Stimulated activated effector memory CD8-positive, alpha-beta T cell treated with anti-CD3 and anti-CD28 coated beads, Interleukin-12 subunit alpha, Interleukin-12 subunit beta, amount 100 ng/mL, for 72 hours (primary cell): Measurements from ENCODE around the gene LGI2.
"Not testable (repeated sequence)": the region's sequence is repeated elsewhere in the genome, so short reads cannot be mapped to it uniquely, and the experiment has no call there.

ENCODE experiments used
- ATAC-seq: fragments of 150-1000 bp; cut with Tn5 transposase; 2 replicates; pipeline ENCODE4 v1.10.0; 2021
- DNase-seq, 2 donors: peaks; one replicate each; pipeline ENCODE4 v3.0.0; 2021 to 2022; ENCODE audit warnings: low spot score in 2 of 2
- H3K27ac Mint-ChIP-seq: one replicate; pipeline ENCODE4 v1.8.0; 2022; ENCODE audit warnings: mild to moderate bottlenecking, mixed read lengths
- H3K36me3 Mint-ChIP-seq: one replicate; pipeline ENCODE4 v1.8.0; 2022; ENCODE audit warnings: mild to moderate bottlenecking, mixed read lengths
- H3K4me1 Mint-ChIP-seq: one replicate; pipeline ENCODE4 v1.8.0; 2022; ENCODE audit warnings: mixed read lengths
- H3K4me3 Mint-ChIP-seq: one replicate; pipeline ENCODE4 v1.8.0; 2022; ENCODE audit warnings: mild to moderate bottlenecking, mixed read lengths
- H3K9me3 Mint-ChIP-seq: one replicate; pipeline ENCODE4 v1.8.0; 2022; ENCODE audit warnings: mixed read lengths

LGI2 gene

DNA sequence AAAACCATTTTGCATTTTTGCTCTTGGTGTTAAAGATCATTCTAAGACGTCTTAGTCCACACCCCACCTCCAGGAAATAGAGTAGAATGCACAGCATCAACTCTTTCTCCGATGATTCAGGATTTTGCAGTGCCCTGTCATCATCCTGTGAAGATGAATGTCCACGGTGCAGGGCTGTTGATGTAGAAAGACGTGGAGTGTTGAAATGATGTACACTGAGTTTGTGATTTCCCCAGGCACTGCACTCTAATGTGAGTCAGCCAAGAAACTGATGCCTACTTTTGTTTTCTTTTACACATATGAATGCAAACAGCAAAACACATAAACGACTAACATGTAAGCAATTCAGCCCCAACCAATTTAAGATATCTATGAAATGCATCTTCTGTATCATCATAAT is 10.5 kb downstream of the LGI2 start:
- H3K4me3 Mint-ChIP-seq = no peak overlapping the region
- H3K4me1 Mint-ChIP-seq = no peaks in the 10 kb centered on the region
- H3K36me3 Mint-ChIP-seq = no peaks in the 10 kb centered on the region
- DNase-seq = no peak
- ATAC-seq = no peak
- no peak overlapping the region for H3K27ac Mint-ChIP-seq
- H3K9me3 Mint-ChIP-seq = no peaks in the 10 kb centered on the region

DNA sequence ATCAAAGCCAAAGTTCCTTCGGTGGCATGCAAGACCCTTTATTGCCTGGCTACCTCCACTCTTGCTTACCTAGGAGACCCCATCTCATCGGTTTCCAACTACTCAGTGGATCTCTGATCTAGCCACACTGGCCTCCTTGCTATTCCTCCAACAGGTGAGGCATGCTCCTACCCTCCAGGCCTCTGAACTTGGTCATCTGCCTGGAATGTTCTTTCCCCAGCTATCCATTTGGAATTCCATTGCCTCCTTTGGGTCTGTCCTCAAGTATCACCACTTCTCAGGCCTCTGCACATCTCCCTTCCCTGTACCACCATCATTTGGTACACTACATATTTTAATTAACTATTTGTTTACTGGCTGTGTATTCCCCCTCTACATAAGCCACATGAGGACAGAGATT is 11.2 kb downstream of the LGI2 start:
- Mint-ChIP-seq H3K9me3 (no peaks in the 10 kb centered on the region), H3K27ac (no peak overlapping the region), H3K36me3 (no peaks in the 10 kb centered on the region), H3K4me1 (no peaks in the 10 kb centered on the region), H3K4me3 (no peak overlapping the region)
- ATAC-seq (no peak), DNase-seq (no peak)

DNA sequence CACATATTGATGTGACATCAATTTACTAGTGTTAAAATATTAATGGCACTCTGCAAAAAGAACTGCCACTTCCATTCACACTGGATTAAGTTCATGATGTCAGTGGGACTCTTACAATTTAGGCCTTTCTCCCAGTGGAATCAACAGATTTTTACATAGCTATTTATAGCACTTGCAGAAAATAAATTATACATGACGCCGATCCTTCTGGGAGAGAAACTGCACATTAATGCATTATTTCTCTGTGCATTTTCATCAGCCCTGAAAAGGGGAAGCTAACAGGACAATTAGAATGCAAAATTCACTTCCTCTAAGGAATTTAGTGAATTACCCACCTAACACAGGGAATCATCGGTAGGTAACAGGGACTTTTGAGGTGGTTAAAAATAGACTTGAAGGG is 15.7 kb downstream of the LGI2 start:
- Mint-ChIP-seq H3K4me1 (no peaks in the 10 kb centered on the region), H3K27ac (no peak overlapping the region), H3K36me3 (no peaks in the 10 kb centered on the region), H3K4me3 (no peak overlapping the region), H3K9me3 (no peaks in the 10 kb centered on the region)
- ATAC-seq (no peak), DNase-seq (no peak)

DNA sequence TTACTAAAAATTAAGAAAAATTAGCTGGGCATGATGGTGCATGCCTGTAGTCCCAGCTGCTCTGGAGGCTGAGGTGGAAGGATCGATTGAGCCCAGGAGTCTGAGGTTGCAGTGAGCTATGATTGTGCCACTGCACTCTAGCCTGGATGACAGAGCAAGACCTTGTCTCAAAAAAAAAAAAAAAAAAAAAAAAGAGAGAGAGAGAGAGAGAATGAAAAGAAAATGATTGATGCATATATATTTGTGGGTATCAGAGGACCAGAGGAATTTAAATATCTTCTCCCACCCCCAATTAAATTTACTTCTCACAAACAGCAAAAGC is 16.1 kb downstream of the LGI2 start:
- not testable (repeated sequence) for H3K36me3 Mint-ChIP-seq, H3K9me3 Mint-ChIP-seq, H3K4me3 Mint-ChIP-seq, H3K4me1 Mint-ChIP-seq, H3K27ac Mint-ChIP-seq, ATAC-seq, DNase-seq

DNA sequence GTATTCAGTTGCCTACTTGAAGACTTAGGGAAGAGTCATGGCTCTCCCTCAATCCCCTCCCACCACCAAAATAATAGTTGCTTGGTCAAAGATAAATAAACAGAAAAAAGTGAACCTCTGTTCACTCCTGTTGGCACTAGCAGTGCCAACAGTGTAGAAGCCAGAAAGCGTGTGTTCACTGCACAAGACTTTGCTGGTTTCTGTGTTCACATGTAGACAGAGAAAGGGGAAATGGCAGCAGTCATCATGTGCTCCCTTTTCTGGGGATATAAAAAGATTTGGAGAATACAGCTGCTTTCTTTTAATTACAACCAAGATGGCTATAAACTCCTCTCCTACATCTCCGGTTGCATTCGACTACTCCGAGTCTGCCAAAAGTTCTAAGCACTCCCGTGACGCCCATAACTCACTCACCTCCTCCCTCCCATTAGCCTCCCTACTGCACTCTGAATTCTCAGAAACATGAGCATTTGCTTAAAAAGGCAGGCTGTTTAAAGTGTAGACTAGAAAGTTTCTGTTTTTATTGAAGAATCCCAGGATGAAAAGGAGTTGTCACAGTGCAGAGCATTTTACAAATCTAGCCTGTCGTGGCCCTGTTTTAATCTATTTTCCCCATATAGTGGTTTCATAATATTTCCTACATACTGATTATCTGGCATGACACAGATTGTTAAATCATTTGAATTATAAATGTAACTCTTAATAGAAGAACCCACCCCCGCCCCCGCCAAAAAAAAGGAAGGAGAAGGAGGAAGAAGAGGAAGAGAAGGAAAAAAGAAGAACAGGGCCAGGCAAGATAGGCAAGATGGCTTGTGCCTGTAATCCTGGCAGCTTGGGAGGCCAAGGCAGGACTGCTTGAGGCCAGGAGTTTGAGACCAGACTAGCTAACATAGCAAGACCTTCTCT is 16.7 kb downstream of the LGI2 start:
- Mint-ChIP-seq H3K4me1 (no peaks in the 10 kb centered on the region), H3K27ac (no peak overlapping the region), H3K4me3 (no peak overlapping the region), H3K9me3 (no peaks in the 10 kb centered on the region), H3K36me3 (no peaks in the 10 kb centered on the region)
- DNase-seq (no peak), ATAC-seq (no peak)

DNA sequence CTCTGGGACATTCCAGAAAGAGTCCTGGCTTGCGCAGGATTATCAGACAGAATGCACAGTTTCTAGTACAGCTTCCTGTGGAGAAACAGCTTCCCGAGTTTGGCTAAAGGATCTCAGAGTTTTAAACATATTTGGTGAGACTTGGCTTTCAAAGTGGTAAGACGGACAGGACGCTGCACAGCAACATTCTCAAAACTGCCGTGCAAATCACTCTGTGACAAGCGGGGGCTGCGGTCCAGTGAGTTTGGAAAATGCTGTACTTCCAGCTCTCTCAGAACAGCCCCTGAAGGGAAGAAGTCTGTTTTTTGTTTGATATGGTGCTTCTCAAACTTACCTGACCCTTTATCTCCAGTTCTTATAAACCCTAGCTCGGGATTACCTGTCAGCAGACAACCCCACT is 18.1 kb downstream of the LGI2 start:
- H3K4me1 Mint-ChIP-seq = no peaks in the 10 kb centered on the region
- no peak for ATAC-seq
- H3K4me3 Mint-ChIP-seq = no peak overlapping the region
- no peaks in the 10 kb centered on the region for H3K9me3 Mint-ChIP-seq
- H3K27ac Mint-ChIP-seq = no peak overlapping the region
- no peak for DNase-seq
- H3K36me3 Mint-ChIP-seq = no peaks in the 10 kb centered on the region

DNA sequence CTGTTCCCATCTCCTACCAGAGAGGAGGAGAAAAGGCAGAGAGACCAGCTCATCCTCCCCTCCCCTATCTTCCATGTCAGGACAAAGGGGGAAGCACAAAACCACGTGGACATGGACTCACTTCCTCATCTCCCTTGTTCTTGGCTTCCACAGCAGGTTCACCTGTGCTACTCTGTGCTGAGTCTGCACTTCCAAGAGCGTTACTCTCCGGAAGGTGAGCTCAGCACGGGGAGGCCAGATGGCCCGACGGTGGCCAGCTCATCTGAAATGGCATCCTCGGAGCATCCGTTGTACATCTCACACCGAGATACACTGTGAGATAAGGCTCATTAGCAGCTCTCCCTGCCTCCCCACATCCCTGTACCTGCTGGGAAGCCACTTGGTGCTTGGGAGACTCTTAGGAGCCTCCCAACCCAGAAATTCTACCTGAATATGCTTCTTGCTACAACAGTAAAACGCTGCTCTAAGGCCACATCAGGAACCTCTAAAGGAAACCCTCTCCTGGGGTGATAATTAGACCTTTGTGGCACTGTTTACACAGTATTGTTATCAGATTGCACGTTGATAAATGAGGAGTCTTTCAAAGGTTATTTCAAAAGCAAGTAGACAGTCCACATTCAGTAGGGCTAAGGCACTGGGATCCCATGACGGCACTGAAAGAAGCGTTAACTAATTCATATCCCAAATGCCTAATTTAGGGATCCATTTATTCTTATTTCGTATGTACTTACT is 19.4 kb downstream of the LGI2 start:
- Mint-ChIP-seq H3K9me3 (no peaks in the 10 kb centered on the region), H3K4me3 (no peak overlapping the region), H3K36me3 (no peaks in the 10 kb centered on the region), H3K4me1 (no peaks in the 10 kb centered on the region), H3K27ac (no peak overlapping the region)
- DNase-seq (no peak), ATAC-seq (no peak)

DNA sequence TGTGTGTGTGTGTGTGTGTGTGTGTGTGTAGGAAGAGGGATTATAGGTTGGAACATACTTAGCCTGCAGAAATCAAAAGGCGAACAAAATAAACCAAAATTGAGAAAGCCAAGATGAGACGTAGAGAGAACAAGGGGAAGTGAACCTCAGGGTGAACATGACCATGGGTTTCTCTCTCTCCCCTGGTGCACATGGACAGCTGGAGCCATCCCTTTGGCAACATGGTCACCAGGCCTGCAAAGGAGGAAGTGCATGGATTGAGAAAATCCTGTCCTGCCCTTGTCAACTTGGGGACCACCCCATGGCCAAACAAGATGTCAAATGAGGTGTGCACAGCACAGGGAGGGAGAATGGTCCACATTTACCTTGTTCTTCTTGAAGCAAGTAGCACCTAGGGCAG is 23.1 kb downstream of the LGI2 start:
- Mint-ChIP-seq H3K4me1 (no peaks in the 10 kb centered on the region), H3K27ac (no peak overlapping the region), H3K9me3 (no peaks in the 10 kb centered on the region), H3K4me3 (no peak overlapping the region), H3K36me3 (no peaks in the 10 kb centered on the region)
- DNase-seq (no peak), ATAC-seq (no peak)

DNA sequence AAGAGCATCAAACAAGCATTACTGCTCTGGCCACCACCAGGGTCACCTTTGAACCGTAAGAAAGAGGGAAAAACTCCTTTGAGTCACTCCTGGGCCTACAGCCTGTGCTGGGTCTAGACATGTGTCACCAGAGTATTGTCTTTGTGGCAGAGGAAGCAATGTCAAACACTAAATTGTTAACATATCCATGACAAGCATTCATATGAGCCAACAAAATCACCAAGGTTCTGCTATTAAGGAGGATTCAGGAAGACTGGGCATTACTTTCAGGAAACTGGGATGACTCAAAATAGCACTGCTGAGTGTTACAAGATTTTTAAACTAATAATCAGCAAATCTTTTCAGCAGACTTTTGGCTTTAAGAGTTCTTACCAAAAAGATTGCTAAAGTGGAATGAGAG is 28.1 kb downstream of the LGI2 start:
- Mint-ChIP-seq H3K9me3 (no peaks in the 10 kb centered on the region), H3K4me1 (peaks cover 8% of the 10 kb centered on the region), H3K27ac (no peak overlapping the region), H3K4me3 (no peak overlapping the region), H3K36me3 (no peaks in the 10 kb centered on the region)
- ATAC-seq (no peak), DNase-seq (no peak)

DNA sequence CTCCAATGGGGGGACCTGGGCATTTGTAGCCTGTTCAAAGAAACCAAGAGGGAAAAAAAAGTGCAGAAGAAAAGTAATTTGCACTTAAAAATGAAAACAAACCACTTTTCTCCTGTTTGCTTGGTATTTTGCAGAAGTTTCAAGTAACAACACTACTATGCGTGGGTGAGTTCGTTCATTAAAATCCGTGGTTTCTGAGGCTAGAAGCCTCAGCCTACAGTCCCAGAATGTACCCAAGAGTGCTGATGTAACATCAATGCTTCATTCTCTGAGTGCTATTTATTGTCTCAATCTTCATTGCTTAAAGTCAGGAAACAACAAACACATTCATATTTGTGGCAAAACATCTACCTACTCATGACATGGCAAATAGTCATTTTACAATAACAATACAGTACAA is 29.2 kb downstream of the LGI2 start:
- Mint-ChIP-seq H3K27ac (no peak overlapping the region), H3K4me3 (no peak overlapping the region), H3K9me3 (no peaks in the 10 kb centered on the region), H3K36me3 (no peaks in the 10 kb centered on the region), H3K4me1 (peaks cover 8% of the 10 kb centered on the region)
- DNase-seq (no peak), ATAC-seq (no peak)

DNA sequence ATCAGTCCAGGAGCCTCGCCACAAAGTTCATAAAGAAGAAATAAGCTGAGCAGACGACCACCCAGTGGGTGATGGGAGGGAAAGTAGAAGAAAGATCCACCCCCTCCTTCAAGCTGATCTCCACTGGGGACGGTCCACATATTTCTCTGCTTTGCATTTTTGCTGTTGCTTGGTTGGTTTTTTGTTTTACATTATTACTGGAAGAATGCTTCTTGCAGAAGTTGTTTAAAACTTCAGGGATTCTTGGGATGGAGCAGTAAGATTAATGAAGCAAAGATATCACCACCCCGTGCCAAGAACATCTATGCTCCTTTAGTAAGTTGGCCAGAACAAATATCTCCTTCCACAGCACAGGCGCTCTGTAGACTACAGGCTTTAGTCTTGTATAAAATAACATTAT is 30.1 kb downstream of the LGI2 start:
- ATAC-seq = no peak
- Mint-ChIP-seq H3K4me3 (no peak overlapping the region), H3K9me3 (no peaks in the 10 kb centered on the region), H3K27ac (no peak overlapping the region), H3K4me1 (peaks cover 8% of the 10 kb centered on the region), H3K36me3 (no peaks in the 10 kb centered on the region)
- no peak for DNase-seq

DNA sequence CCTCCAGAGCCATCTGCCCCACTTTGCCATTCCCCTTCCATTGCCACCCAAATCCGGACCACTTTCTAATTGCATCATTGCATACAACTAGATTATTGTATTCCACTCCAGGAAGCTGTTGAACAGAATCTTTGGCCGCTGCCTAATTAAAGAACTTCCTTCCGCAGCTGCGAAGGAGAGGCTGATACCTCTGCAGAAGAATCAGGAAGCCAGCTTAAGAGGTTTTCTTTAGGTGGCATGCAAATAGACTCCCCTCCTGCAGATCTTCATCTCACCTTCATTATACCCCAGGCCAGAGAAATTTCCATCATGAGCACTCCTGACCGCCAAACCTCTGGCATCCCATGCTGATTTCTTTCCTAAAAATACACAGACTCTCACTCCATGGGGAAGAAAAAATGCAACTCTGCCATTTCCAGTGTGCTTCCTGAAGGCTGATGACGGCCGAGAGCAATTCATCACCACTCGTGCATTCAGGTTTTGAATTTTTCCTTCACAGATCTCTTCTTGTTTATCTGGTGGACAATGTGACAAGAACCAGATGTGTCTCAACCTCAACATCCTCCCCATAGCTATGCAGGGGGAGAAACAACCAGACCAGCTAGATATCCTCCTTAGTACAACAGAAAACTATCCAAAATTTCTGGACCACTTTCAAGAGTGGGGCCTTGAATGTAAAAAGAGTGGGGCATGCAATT is 31.2 kb downstream of the LGI2 start:
- H3K27ac Mint-ChIP-seq = no peak overlapping the region
- no peaks in the 10 kb centered on the region for H3K36me3 Mint-ChIP-seq
- DNase-seq (no peak), ATAC-seq (no peak)
- H3K9me3 Mint-ChIP-seq = no peaks in the 10 kb centered on the region
- H3K4me3 Mint-ChIP-seq = no peak overlapping the region
- H3K4me1 Mint-ChIP-seq = peaks cover 8% of the 10 kb centered on the region

DNA sequence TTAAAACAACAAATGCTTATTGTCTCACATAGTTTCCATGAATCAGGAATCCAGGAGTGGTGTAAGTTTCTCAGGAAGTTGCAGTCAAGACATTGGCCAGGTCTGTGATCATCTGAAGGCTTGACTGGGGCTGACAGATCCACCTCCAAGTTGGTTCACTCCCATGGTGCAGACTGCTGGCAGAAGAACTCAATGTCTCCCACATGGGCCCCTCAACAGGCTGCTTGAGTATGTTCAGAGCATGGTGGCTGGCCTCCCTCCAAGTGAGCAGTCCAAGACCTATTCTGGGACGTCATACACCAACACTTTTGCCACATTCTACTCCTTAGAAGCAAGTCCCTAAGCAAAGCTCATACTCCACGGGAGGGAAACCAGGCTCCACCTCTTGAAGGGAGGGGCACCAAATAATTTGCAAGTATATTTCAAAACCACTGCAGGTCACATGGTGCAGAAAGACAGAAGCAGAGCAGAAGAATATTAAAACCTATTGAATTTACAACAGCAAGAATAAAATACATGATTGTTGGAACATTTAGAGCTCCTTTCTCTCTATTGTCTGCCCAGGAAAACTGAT is 35.3 kb downstream of the LGI2 start:
- no peak overlapping the region for H3K4me3 Mint-ChIP-seq
- DNase-seq = no peak
- peaks cover 8% of the 10 kb centered on the region for H3K4me1 Mint-ChIP-seq

DNA sequence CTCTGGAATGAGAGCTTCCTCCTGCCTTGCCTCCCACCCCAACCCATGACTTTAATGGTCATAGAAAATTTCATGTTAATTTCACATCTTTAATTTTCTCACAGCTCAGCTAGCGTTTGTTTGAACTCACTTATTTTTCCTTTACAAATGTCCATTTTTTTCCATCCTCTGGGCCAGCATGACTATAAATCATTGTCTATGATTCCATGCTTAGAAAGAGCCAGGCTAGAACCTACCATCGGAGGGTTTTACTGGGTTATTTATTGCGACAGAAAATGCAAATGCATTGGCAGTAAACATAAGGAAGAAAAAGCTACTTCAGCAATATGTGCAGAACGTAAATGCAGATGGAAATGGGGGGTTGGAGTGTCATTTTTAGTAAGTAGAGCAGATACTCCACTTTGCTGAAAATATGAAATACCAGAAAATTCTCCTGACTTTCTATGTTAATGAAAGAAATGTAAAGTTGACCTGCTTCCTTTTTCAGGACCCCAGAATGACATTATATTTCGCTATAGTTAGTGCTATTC is 37.1 kb downstream of the LGI2 start:
- no peak overlapping the region for H3K27ac Mint-ChIP-seq
- no peak for ATAC-seq

More for the DNA sequence above, 35.3 kb downstream of the LGI2 start:
- no peaks in the 10 kb centered on the region for H3K9me3 Mint-ChIP-seq
- no peak overlapping the region for H3K27ac Mint-ChIP-seq
- ATAC-seq = no peak
- no peaks in the 10 kb centered on the region for H3K36me3 Mint-ChIP-seq

DNA sequence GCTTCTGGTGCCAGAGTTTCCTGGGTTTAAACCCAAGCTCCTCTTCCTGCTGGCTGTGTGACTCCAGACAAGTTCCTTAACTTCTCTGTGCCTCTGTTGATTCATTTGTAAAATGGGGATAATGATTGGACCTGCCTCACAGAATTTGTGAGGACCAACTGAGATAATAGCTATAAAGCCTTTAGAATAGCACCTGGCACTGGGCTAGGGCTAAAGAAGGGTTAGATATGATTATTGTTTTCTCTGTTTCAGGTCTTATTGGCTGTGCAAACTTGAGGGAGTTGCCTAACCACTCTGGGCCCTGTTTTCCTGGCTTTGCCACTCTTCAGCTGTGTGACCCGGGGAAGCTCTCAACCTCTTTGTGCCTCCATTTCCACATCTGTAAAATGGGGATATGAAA is 37.8 kb downstream of the LGI2 start:
- ATAC-seq (no peak), DNase-seq (no peak)
- H3K9me3 Mint-ChIP-seq = no peaks in the 10 kb centered on the region
- no peaks in the 10 kb centered on the region for H3K36me3 Mint-ChIP-seq
- no peak overlapping the region for H3K27ac Mint-ChIP-seq
- H3K4me3 Mint-ChIP-seq = no peak overlapping the region
- H3K4me1 Mint-ChIP-seq = no peaks in the 10 kb centered on the region

More for the DNA sequence above, 37.1 kb downstream of the LGI2 start:
- H3K36me3 Mint-ChIP-seq = no peaks in the 10 kb centered on the region
- no peaks in the 10 kb centered on the region for H3K4me1 Mint-ChIP-seq
- no peak for DNase-seq
- H3K9me3 Mint-ChIP-seq = no peaks in the 10 kb centered on the region
- H3K4me3 Mint-ChIP-seq = no peak overlapping the region
